Stimulated activated CD8-positive, alpha-beta memory T cell treated with anti-CD3 and anti-CD28 coated beads, Interleukin-7, amount 100 ng/mL, for 1 hour (primary cell): Measurements from ENCODE around the gene KRTAP4-9.
"Not testable (repeated sequence)": the region's sequence is repeated elsewhere in the genome, so short reads cannot be mapped to it uniquely, and the experiment has no call there.

ENCODE experiments used
- DNase-seq, 2 donors: peaks; one replicate each; pipeline ENCODE4 v3.0.0-alpha.2; 2020; ENCODE audit warnings: low read depth in 2 of 2

The KRTAP4-9 gene

DNA sequence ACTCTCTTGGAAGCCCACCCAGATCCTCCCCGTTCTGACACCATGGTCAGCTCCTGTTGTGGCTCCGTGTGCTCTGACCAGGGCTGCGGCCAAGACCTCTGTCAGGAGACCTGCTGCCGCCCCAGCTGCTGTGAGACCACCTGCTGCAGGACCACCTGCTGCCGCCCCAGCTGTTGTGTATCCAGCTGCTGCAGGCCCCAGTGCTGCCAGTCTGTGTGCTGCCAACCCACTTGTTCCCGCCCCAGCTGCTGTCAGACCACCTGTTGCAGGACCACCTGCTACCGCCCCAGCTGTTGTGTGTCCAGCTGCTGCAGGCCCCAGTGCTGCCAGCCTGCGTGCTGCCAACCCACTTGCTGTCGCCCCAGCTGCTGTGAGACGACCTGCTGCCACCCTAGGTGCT, at the start of gene KRTAP4-9:
Gene KRTAP4-9, plus strand, starts transcription at position 43 of the 400 bp plus-strand sequence. Its CDS starts 0 bp downstream, at position 43.
- not testable (repeated sequence) for DNase-seq

DNA sequence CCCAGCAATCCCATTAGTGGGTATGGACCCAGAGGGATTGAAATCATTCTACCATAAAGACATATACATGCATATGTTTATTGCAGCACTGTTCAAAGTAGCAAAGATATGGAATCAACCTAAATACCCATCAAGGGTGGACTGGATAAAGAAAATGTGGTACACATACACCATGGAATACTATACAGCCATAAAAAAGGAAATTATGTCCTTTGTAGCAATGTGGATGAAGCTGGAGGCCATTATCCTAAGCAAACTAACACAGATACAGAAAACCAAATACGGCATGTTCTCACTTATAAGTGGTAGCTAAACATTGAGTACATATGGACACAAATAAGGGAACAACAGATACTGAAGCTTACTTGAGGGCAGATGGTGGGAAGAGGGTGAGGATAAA, 47.6 kb upstream of the KRTAP4-9 start:
- no peak for DNase-seq

DNA sequence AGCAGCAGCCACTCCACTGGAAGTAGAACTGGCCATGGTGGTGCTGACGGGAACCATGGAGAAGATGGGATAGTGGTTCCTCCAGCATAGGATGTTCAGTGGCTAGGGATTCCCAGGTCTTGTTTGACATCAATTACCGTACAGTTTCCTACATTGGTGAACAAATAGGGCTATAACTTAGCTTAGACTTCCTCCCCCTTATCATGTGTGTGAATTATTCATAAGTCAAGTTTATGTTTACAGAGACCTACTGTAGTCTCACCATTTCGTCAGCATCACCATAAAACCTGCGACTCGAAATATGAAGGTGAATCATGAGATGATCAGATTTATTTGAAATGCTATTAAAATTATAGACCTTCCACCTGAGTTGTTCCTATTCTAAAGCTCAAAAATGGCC, 46.4 kb upstream of the KRTAP4-9 start:
- no peak for DNase-seq

DNA sequence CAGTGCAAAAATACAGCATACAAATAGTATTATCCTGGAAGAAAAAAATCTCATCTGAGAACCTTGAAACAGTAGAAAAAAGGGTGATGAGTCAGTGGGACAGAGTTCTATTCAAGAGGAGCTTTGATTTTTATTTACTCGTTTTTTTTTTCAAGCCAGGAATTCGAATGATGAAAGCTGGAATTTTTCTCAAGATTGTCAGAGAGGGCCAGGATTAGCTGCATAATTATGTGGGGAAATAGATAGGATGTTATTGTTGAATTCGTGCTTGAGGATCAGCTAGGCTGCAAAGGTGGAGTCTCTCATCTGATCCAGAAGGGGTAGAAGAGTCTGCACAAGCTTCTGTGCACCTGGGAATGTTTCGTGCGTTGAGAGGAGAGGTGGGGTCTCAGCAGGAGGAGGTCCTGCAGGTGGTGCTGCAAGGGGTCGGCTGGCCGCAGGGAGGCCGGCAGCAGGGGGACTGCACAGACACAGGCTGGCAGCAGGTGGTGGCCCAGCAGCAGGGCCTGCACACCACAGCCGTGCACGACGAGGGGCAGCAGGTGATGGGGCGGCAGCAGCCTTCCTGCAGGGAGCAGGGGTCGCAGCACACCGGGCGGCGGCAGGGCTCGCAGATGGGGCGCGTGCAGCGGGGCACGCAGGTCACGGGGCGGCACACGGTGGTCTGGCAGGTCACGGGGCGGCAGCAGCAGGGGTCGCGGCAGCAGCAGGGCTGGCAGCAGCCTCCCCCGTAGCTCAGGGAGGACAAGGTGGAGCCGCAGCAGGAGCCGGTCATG, 45.7 kb upstream of the KRTAP4-9 start:
- DNase-seq = not testable (repeated sequence)

DNA sequence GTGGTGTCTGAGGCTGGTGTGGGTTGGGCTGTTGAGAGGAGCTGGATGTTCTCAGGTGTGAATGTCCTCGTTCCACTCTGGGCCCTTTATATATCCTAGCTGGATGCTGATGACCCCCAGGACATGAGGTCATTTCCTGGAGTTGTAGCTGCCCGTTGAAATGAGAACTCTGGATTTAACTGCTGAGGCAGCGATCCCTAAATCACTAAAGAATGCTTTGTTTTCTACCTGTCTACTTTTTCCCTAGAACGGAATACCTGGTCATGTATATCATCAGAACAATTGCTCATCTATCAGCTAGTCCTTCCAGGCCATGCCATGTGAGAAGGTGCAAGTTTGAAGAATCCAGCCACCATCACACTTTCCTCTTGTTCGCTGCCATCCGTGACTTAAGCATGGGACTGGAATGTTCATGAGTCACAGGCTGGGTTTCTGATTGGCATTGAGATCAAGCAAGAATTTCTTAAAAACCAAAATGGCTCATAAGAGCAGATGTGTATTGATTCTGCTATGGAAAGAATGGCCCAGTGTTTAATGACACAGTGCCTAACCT, 45.1 kb upstream of the KRTAP4-9 start, which contains the start of gene KRTAP2-3:
Gene KRTAP2-3, minus strand, starts transcription at position 63 of the 553 bp plus-strand sequence. CDS start 64 bp downstream, outside the sequence.
- no peak for DNase-seq

GRCh38 chr17:41061964-41062363, 43.2 kb upstream of the KRTAP4-9 start:
- no peak for DNase-seq

DNA sequence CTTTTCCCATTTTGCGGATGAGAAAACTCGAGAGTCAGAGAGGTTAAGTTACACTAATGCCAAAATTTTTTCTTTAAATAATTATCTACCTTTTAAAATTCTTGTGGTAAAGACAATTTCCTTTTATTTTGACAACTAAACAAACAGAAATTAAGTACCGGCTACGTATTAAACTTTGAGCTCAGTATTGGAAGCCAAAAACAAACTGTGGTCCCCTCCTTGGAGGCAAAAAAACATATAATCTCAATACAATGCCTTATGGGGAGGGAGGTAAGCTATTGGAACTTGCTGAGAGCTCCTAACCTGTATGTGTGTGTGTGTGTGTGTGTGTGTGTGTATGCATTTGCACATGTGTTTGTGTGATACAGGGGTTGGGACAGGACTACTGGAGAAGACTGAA, 41.7 kb upstream of the KRTAP4-9 start:
- DNase-seq = no peak

- DNase-seq = no peak
Measured at GRCh38 chr17:41064301-41064700, 40.9 kb upstream of the KRTAP4-9 start.

DNA sequence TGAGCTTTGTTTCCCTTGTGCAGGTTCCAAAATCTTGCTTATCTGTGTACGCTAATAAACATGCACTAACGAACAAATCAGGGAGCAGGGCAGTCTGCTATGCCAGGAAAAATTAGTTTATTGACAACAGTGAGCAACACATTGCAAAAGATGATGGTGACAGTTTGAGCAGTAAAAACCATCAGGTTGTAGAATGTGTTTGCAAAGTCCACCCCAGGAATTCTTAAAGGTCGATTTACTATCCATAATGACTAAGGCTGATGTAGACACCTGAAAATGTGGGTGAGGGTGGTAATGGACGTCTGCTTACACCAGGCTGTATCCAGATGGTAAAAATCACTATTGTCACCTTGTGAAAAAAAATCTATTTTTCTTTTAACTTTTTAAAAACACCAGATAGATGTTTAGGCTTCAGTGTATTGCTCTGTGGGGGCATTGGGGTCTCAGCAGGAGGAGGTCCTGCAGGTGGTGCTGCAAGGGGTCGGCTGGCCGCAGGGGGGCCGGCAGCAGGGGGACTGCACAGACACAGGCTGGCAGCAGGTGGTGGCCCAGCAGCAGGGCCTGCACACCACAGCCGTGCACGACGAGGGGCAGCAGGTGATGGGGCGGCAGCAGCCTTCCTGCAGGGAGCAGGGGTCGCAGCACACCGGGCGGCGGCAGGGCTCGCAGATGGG, 40.0 kb upstream of the KRTAP4-9 start:
- DNase-seq = not testable (repeated sequence)

DNA sequence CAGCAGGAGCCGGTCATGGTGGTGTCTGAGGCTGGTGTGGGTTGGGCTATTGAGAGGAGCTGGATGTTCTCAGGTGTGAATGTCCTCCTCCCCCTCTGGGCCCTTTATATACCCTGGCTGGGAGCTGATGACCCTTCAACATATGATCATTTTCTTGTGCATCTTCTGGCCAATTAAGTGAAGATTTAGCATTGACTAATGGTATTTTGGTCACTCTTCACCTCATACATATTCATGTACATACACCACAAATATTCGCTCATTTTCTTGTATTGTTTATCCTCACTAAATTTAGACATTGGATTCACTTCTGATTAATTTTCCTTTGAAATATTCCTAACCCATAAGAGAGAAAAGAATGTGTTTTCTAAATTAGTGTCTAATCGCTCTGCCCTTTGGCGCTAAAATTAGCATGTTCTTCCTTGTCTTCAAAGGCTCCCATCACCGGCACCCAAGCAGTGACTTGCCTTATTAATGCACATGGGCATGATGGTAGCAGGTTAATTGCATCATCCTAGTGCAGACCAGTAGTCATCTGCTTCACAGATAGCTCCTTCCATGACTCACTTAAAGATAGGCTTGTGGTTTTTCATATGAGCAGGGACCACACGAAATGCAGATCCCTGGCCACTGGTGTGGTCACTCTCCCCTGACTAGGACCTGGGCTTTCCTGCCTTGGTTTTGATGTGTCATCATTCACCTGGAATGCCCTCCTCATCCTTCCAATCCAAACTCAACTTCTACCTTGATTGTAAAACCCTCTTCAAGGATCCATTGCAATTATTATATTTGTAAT, 39.2 kb upstream of the KRTAP4-9 start, which contains the start of gene KRTAP2-4:
Gene KRTAP2-4, minus strand, starts transcription at position 51 of the 796 bp plus-strand sequence. Its CDS starts 34 bp downstream, at position 17.
- no peak for DNase-seq

DNA sequence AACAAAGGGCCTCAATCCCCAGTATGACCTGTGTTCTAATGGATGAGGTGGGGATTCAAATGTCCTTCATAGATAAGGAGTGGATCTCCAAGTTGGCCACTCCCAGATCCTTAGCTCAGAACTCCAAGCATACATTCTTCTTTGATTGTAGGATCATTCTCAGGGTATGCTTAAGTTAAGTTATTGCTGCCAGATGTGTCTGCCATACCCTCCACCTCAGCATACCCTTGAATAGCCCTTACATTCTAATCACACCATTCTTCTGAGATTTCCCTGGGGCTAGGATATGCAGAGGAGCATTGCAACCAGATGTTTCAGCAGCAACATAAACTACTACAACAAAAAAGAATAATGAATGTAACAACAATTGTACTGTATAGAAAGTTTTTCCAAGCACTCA, 37.9 kb upstream of the KRTAP4-9 start:
- DNase-seq = no peak

DNA sequence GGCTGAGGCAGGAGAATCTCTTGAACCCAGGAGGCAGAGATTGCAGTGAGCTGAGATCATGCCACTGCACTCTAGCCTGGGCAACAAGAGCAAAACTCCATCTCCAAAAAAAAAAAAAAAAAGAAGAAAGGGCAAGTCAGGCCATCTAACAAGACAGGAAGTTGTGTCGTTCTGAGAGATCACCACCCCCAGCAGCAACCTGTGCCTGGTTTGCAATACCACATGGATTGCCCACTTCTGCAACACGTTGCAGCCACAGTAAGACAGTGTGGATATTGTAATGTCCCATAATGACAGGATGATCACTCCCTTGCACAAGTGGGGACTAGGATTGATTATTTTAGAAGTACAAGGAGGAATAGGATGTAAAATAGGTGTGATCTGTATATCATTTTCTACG, 36.2 kb upstream of the KRTAP4-9 start:
- no peak for DNase-seq

- no peak for DNase-seq
Measured at GRCh38 chr17:41071606-41072360, 33.4 kb upstream of the KRTAP4-9 start.

DNA sequence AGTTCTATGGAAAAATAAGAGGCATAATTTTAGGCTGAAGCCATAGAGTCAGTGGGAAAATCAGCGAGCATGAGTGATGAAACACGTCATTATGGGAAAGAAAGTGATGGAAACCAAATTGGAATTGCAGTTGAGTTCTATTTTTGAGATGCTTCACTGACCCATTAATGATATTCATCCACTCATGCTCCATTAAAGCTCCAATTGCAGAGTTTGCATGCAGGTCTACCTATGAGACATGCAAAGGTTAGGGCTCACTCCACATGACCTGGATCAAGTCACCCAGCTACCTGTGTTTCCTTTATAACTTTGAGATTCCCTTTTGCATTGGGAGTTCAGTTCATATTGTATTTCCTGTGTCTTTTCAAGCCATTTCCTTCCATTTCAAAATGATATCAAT, 31.5 kb upstream of the KRTAP4-9 start:
- no peak for DNase-seq

GRCh38 chr17:41076788-41077187, 28.4 kb upstream of the KRTAP4-9 start:
- DNase-seq = no peak

DNA sequence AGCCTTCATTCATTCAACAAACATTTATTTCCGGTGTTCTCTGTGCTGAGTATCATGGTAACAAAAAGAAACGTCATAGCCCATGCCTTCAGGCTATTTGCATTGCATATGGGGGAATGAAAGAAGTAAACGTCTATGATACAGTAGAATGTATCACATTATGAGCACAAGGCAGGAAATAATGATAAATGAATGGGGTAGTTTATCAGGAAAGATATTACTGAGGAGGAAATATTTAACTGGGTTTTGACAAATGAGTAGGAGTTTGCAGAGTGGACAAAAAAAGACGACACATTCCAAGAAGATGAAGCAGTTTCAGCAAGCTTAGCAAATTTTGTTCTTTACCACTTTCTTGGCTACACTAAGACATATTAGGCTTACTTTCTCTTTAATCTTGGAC, 22.6 kb upstream of the KRTAP4-9 start:
- DNase-seq = no peak

DNA sequence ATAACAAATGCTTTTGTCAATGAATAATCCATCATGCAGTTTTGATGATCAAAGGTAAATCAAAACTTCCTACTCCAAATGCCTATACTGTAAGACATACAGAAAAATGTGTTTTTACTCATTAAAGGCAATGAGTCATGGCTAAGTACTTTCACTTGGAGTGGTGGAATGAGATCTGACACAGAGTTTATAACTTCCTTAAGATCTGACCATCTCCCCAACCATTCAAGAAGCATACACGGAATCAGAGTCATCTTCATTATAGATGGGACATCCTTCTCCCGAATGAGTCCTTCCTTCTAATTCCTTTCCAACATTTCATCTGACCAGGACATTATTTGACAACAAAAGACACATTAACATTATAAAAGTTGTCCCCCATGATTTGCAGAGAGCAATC, 21.8 kb upstream of the KRTAP4-9 start:
- DNase-seq = not testable (repeated sequence)

- not testable (repeated sequence) for DNase-seq
Measured at GRCh38 chr17:41084100-41084856, 20.9 kb upstream of the KRTAP4-9 start, which contains the start of gene KRTAP4-7. KRTAP4-7 (plus strand) TSS chr17:41084150; CDS start chr17:41084207, 57 bp downstream.

- DNase-seq = not testable (repeated sequence)
Measured at GRCh38 chr17:41088760-41089352, 16.3 kb upstream of the KRTAP4-9 start.

GRCh38 chr17:41096055-41096454, 9.1 kb upstream of the KRTAP4-9 start:
- no peak for DNase-seq
